ENCODE measurements around the gene CDH16. TPM values are rescaled to one million over a fixed set of nuclear protein-coding genes. Genes with fewer than 3 reads are reported as not detected.
A peak's percentile ranks its signal among the peaks of the same experiment; 100 is the strongest.
"Not testable (repeated sequence)": the region's sequence is repeated elsewhere in the genome, so short reads cannot be mapped to it uniquely, and the experiment has no call there.

CDH16 gene
- total and polyA plus RNA-seq, 2 donors (not counting 3 experiments of a cell fraction or from before 2014, with no cell fraction given), result not detected

DNA sequence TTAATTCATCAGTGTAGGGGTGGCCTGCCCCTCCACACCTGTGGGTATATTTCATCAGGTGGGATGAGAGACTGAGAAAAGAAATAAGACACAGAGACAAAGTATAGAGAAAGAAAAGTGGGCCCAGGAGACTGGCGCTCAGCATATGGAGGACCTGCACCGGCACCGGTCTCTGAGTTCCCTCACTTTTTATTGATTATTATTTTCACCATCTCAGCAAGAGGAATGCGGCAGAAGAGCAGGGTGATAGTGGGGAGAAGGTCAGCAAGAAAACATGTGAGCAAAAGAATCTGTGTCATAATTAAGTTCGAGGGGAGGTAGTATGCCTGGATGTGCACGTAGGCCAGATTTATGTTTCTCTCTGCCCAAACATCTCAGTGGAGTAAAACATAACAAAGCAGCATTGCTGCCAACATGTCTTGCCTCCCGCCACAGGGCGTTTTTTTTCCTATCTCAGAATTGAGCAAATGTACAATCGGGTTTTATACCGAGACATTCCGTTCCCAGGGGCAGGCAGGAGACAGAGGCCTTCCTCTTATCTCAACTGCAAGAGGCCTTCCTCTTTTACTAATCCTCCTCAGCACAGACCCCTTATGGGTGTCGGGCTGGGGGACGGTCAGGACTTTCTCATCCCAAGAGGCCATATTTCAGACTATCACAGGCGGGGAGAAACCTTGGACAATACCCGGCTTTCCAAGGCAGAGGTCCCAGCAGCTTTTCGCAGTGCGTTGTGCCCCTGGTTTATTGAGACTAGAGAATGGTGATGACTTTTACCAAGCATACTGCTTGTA is 36.9 kb upstream of the CDH16 start:
- intact Hi-C loops (cut with micrococcal nuclease), result loop anchor here (10.0 kb wide), 1 partner anchor 439 kb away; the partner anchor contains the start of gene TPPP3
- H4K20me1 ChIP-seq (replicated peaks; ENCODE audit: control insufficient read depth, extremely low read depth, insufficient read depth, low read length); H3K27me3 ChIP-seq (ENCODE audit: control insufficient read depth in 2 of 2, insufficient read depth in 2 of 2, low read length in 2 of 2); H2AFZ ChIP-seq (ENCODE audit: low read depth, low read length); H3K9me1 ChIP-seq (replicated peaks; ENCODE audit: control insufficient read depth, extremely low read depth, insufficient read depth, low read length); H3K9me3 ChIP-seq (replicated peaks; ENCODE audit: control insufficient read depth, insufficient read depth, low read length); FAIRE-seq; H3K4me3 ChIP-seq (replicated peaks in 1 of 3; ENCODE audit: insufficient read depth in 1 of 3, low read depth in 1 of 3, low read length in 3 of 3); H3K4me2 ChIP-seq (ENCODE audit: insufficient read depth, low read length); DNase-seq (ENCODE audit: low read depth, low spot score); H3K9ac ChIP-seq (replicated peaks; ENCODE audit: extremely low read depth, insufficient read depth, low read length); H3K27ac ChIP-seq (ENCODE audit: insufficient read depth, low read depth, low read length); BruUV-seq (replicated peaks); POLR2A ChIA-PET; H3K79me2 ChIP-seq (ENCODE audit: control insufficient read depth, insufficient read depth, low read length); H3K4me1 ChIP-seq (ENCODE audit: control insufficient read depth, extremely low read depth, insufficient read depth, low read length); dilution Hi-C loops (cut with MboI; ENCODE audit: extremely low pct_ligation_motif_present, low sequenced_read_pairs); H3K36me3 ChIP-seq (ENCODE audit: control insufficient read depth in 2 of 2, extremely low read depth in 1 of 2, insufficient read depth in 2 of 2, low read length in 2 of 2): not testable (repeated sequence)
- CTCF ChIA-PET, result interaction anchor here (0.8 to 4.7 kb wide), 2 partner anchors 200 to 559 kb away, joined by 3 to 26 read pairs; no protein-coding TSS in a partner anchor

DNA sequence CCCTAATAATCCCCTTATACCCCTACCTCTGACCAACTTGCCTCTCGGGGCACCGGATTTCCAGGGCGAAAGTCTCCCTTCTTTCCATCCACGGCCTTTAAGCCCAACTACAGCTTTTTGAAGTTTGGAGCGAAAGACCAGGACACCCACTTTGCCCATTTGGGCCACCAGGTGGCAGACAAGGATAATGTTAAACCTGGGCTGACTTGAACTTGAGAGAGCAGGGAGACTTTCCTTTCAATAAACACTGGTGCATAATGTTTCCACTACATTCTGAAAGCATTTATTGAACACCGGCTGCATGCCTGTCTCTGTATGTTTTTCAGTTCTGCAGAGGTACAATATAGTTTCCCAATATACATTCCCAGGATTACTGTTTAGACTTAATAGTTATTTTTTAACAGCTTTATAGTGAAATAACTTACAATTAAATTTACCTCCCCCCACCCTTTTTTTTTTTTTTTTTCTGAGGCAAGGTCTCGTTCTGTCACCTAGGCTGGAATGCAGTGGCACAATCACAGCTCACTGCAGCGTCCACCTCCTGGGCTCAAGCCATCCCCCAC is 35.5 kb upstream of the CDH16 start:
- no peaks in the 10 kb centered on the region for H3K9me3 ChIP-seq (replicated peaks; ENCODE audit: control insufficient read depth, insufficient read depth, low read length)
- H3K9me1 ChIP-seq (replicated peaks; ENCODE audit: control insufficient read depth, extremely low read depth, insufficient read depth, low read length), result no peaks in the 10 kb centered on the region
- no peaks in the 10 kb centered on the region for H4K20me1 ChIP-seq (replicated peaks; ENCODE audit: control insufficient read depth, extremely low read depth, insufficient read depth, low read length)
- FAIRE-seq (peak; percentile 98), DNase-seq (ENCODE audit: low read depth, low spot score) (peak; percentile 78)
- H3K79me2 ChIP-seq (ENCODE audit: control insufficient read depth, insufficient read depth, low read length), result no peaks in the 10 kb centered on the region
- TF ChIP-seq GATA2 (IDR thresholded peaks at IDR 0.05; ENCODE audit: insufficient read depth, insufficient read length, low read depth, low read length) (no peak), JUN (IDR thresholded peaks at IDR 0.05; ENCODE audit: borderline replicate concordance, insufficient read depth, insufficient read length, low read depth) (no peak), POLR2A (IDR thresholded peaks at IDR 0.05; ENCODE audit: low read depth, low read length) (no peak), MAX (IDR thresholded peaks at IDR 0.05; ENCODE audit: insufficient read depth, insufficient read length) (no peak)
- TF ChIP-seq, protein P1, sequence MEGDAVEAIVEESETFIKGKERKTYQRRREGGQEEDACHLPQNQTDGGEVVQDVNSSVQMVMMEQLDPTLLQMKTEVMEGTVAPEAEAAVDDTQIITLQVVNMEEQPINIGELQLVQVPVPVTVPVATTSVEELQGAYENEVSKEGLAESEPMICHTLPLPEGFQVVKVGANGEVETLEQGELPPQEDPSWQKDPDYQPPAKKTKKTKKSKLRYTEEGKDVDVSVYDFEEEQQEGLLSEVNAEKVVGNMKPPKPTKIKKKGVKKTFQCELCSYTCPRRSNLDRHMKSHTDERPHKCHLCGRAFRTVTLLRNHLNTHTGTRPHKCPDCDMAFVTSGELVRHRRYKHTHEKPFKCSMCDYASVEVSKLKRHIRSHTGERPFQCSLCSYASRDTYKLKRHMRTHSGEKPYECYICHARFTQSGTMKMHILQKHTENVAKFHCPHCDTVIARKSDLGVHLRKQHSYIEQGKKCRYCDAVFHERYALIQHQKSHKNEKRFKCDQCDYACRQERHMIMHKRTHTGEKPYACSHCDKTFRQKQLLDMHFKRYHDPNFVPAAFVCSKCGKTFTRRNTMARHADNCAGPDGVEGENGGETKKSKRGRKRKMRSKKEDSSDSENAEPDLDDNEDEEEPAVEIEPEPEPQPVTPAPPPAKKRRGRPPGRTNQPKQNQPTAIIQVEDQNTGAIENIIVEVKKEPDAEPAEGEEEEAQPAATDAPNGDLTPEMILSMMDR (IDR thresholded peaks at IDR 0.05; ENCODE audit: extremely low read depth in 1 of 2, insufficient read depth in 1 of 2, low read depth in 1 of 2, low read length in 2 of 2), result peak; percentile 78 to 85
- H3K27ac ChIP-seq (ENCODE audit: insufficient read depth, low read depth, low read length), result no peak overlapping the region
- H3K4me1 ChIP-seq (ENCODE audit: control insufficient read depth, extremely low read depth, insufficient read depth, low read length), result no peaks in the 10 kb centered on the region
- ChIA-PET POLR2A (no interaction called here), CTCF (interaction anchor here (0.5 to 3.8 kb wide), 49 partner anchors 9 to 561 kb away, joined by 3 to 55 read pairs (median 4); partner anchors contain the start of genes B3GNT9, FBXL8, MATCAP1 and NOL3)
- no peak overlapping the region for H3K4me3 ChIP-seq (replicated peaks in 1 of 3; ENCODE audit: insufficient read depth in 1 of 3, low read depth in 1 of 3, low read length in 3 of 3)
- no peak overlapping the region for H3K9ac ChIP-seq (replicated peaks; ENCODE audit: extremely low read depth, insufficient read depth, low read length)
- intact Hi-C loops (cut with micrococcal nuclease) (loop anchor here (1.0 to 10.0 kb wide), 2 partner anchors 231 to 441 kb away; partner anchors contain the start of gene TPPP3), dilution Hi-C loops (cut with MboI; ENCODE audit: extremely low pct_ligation_motif_present, low sequenced_read_pairs) (no loop called here)
- no peak overlapping the region for H3K4me2 ChIP-seq (ENCODE audit: insufficient read depth, low read length)
- H3K36me3 ChIP-seq (ENCODE audit: control insufficient read depth in 2 of 2, extremely low read depth in 1 of 2, insufficient read depth in 2 of 2, low read length in 2 of 2), result no peaks in the 10 kb centered on the region
- H2AFZ ChIP-seq (ENCODE audit: low read depth, low read length), result no peak overlapping the region
- H3K27me3 ChIP-seq (ENCODE audit: control insufficient read depth in 2 of 2, insufficient read depth in 2 of 2, low read length in 2 of 2), result peaks cover 3 to 5% of the 10 kb centered on the region in 2 experiments
- no TSS peak for BruUV-seq (replicated peaks)
